SK-N-SH (cell line): Measurements from ENCODE around the gene PIK3R1. TPM values are rescaled to one million over a fixed set of nuclear protein-coding genes. Genes with fewer than 3 reads are reported as not detected.

Experiments used
- CTCF ChIA-PET: fragments of 300-600, 350-600 bp; formaldehyde crosslinking; extraction: SDS; loops from one replicate; lab custom pipeline; 2021; lab: Yijun Ruan, JAX
- POLR2A ChIA-PET: fragments of 350-600 bp; sonication (Branson Sonifier 250); formaldehyde crosslinking; extraction: SDS; loops from one replicate; lab custom pipeline; 2020; ENCODE audit warnings: antibody characterized with exemption, inconsistent platforms; lab: Yijun Ruan, JAX
- DNase-seq: peaks from one replicate; pipeline ENCODE4 v3.0.0; 2012
- H2AFZ ChIP-seq: fragments of 200-600 bp; sonication (generic); 2 replicates; pipeline ENCODE4 v1.8.1; 2016; ENCODE audit warnings: antibody characterized with exemption, mild to moderate bottlenecking, low read depth
- H3F3A ChIP-seq: fragments of 200-600 bp; sonication (generic); replicated peaks from 2 replicates; pipeline ENCODE3; 2016; ENCODE audit warnings: antibody characterized with exemption, mild to moderate bottlenecking; ENCODE audit not compliant: insufficient read depth
- H3K27ac ChIP-seq, 2 experiments: fragments of 200-500 bp in 1 of 2; fragments of 200-600 bp in 1 of 2; sonication (Bioruptor generic) in 1 of 2; sonication (generic), shearing (Covaris generic) in 1 of 2; 2 replicates each; pipeline versions ENCODE4 v1.5.1 to v1.6.1; 2014 to 2016; ENCODE audit warnings: low read depth in 2 of 2, inconsistent platforms in 1 of 2, low read length in 1 of 2, mild to moderate bottlenecking in 1 of 2, mixed read lengths in 1 of 2
- H3K27me3 ChIP-seq: fragments of 200-600 bp; sonication (generic), shearing (Covaris generic); 2 replicates; pipeline ENCODE4 v1.6.1; 2016; ENCODE audit warnings: mixed run types; ENCODE audit not compliant: insufficient read depth
- H3K36me3 ChIP-seq, 2 experiments: fragments of 200-500 bp in 1 of 2; fragments of 200-600 bp in 1 of 2; sonication (Bioruptor generic) in 1 of 2; sonication (generic) in 1 of 2; replicated peaks in 1 of 2; 2 replicates each; pipeline versions ENCODE3 to v1.5.1; 2014 to 2016; ENCODE audit warnings: low read length in 1 of 2, mild to moderate bottlenecking in 1 of 2; ENCODE audit not compliant: insufficient read depth in 2 of 2, control insufficient read depth in 1 of 2
- H3K4me1 ChIP-seq, 2 experiments: fragments of 200-500 bp in 1 of 2; fragments of 200-600 bp in 1 of 2; sonication (Bioruptor generic) in 1 of 2; sonication (generic), shearing (Covaris generic) in 1 of 2; 2 replicates each; pipeline versions ENCODE4 v1.5.1 to v1.6.1; 2014 to 2016; ENCODE audit warnings: low read depth in 1 of 2, low read length in 1 of 2, mixed run types in 1 of 2; ENCODE audit not compliant: insufficient read depth in 2 of 2, control insufficient read depth in 1 of 2
- H3K4me2 ChIP-seq: fragments of 200-600 bp; sonication (generic), shearing (Covaris generic); 2 replicates; pipeline ENCODE4 v1.6.1; 2017; ENCODE audit warnings: mixed run types
- H3K4me3 ChIP-seq, 2 experiments: fragments of 200-500 bp in 1 of 2; fragments of 200-600 bp in 1 of 2; sonication (Bioruptor generic) in 1 of 2; sonication (generic), shearing (Covaris generic) in 1 of 2; 2 replicates each; pipeline versions ENCODE4 v1.5.1 to v1.8.1; 2014 to 2016; ENCODE audit warnings: low read depth in 2 of 2, inconsistent platforms in 1 of 2, low read length in 1 of 2, mild to moderate bottlenecking in 1 of 2, mixed read lengths in 1 of 2, moderate library complexity in 1 of 2
- H3K79me2 ChIP-seq: fragments of 200-600 bp; sonication (generic); 2 replicates; pipeline ENCODE4 v1.8.1; 2017; ENCODE audit warnings: mild to moderate bottlenecking; ENCODE audit not compliant: insufficient read depth
- H3K9ac ChIP-seq: fragments of 200-600 bp; sonication (generic); 2 replicates; pipeline ENCODE4 v1.6.1; 2017; ENCODE audit warnings: mixed run types
- H3K9me2 ChIP-seq: fragments of 200-600 bp; sonication (generic); 2 replicates; pipeline ENCODE4 v1.6.1; 2017; ENCODE audit warnings: mixed run types
- H3K9me3 ChIP-seq: fragments of 200-600 bp; sonication (generic); 2 replicates; pipeline ENCODE4 v1.6.1; 2017; ENCODE audit warnings: mixed run types, mild to moderate bottlenecking, moderate library complexity
- H4K20me1 ChIP-seq: fragments of 200-600 bp; sonication (generic); 2 replicates; pipeline ENCODE4 v1.6.1; 2017; ENCODE audit warnings: mild to moderate bottlenecking, mixed run types; ENCODE audit not compliant: insufficient read depth
- EP300 ChIP-seq, 2 experiments: IDR thresholded peaks; 2 replicates each; pipeline versions ENCODE4 v1.4.0 to v1.6.1; 2012; ENCODE audit warnings: borderline replicate concordance in 1 of 2, low read depth in 1 of 2, low read length in 1 of 2
- EZH2phosphoT487 ChIP-seq: fragments of 200-600 bp; sonication (generic); IDR thresholded peaks from 2 replicates; pipeline ENCODE4 v1.6.1; 2017; ENCODE audit warnings: low read depth, mixed run types, mild to moderate bottlenecking, antibody characterized with exemption, moderate library complexity, borderline replicate concordance
- FOSL2 ChIP-seq: IDR thresholded peaks from 2 replicates; pipeline ENCODE4 v1.4.0; 2012; ENCODE audit warnings: low read depth, mild to moderate bottlenecking, moderate library complexity, borderline replicate concordance
- FOXJ3 ChIP-seq: sonication (generic); formaldehyde crosslinking; IDR thresholded peaks from 2 replicates; pipeline ENCODE4 v1.5.1; 2020; ENCODE audit warnings: mild to moderate bottlenecking, missing genetic modification reagents
- FOXM1 ChIP-seq: IDR thresholded peaks from 2 replicates; pipeline ENCODE4 v1.4.0; 2012; ENCODE audit warnings: low read depth, mild to moderate bottlenecking
- GABPA ChIP-seq: IDR thresholded peaks from 2 replicates; pipeline ENCODE4 v1.4.0; 2012; ENCODE audit warnings: low read depth, mild to moderate bottlenecking
- GATA2 ChIP-seq: sonication (generic); formaldehyde crosslinking; IDR thresholded peaks from 2 replicates; pipeline ENCODE4 v1.5.0; 2020; ENCODE audit warnings: mild to moderate bottlenecking, missing genetic modification reagents
- IRF3 ChIP-seq: fragments of 150-350 bp; IDR thresholded peaks from 2 replicates; pipeline ENCODE4 v1.6.1; 2016; ENCODE audit warnings: mild to moderate bottlenecking, low read depth, low read length
- JUND ChIP-seq: IDR thresholded peaks from 2 replicates; pipeline ENCODE4 v1.4.0; 2012
- MEF2A ChIP-seq: IDR thresholded peaks from 2 replicates; pipeline ENCODE4 v1.4.0; 2012; ENCODE audit warnings: low read depth, borderline replicate concordance
- MXI1 ChIP-seq: IDR thresholded peaks from 2 replicates; pipeline ENCODE4 v1.6.1; 2012; ENCODE audit warnings: mild to moderate bottlenecking, low read depth, low read length, improper control_type of control experiment
- NFIC ChIP-seq: IDR thresholded peaks from 2 replicates; pipeline ENCODE4 v1.4.0; 2012; ENCODE audit warnings: borderline replicate concordance
- PBX3 ChIP-seq: IDR thresholded peaks from 2 replicates; pipeline ENCODE4; 2012
- POLR2AphosphoS5 ChIP-seq: IDR thresholded peaks from 2 replicates; pipeline ENCODE4 v1.6.1; 2012; ENCODE audit warnings: low read depth, low read length
- RAD21 ChIP-seq: IDR thresholded peaks from 2 replicates; pipeline ENCODE4 v1.6.1; 2012; ENCODE audit warnings: mild to moderate bottlenecking, low read length
- RCOR1 ChIP-seq: fragments of 150-350 bp; IDR thresholded peaks from 2 replicates; pipeline ENCODE4 v1.6.1; 2017; ENCODE audit warnings: antibody characterized with exemption, low read length
- RXRA ChIP-seq: IDR thresholded peaks from 2 replicates; pipeline ENCODE4 v1.4.0; 2012; ENCODE audit warnings: low read depth, mild to moderate bottlenecking, borderline replicate concordance
- SIN3A ChIP-seq: IDR thresholded peaks from 2 replicates; pipeline ENCODE4 v1.6.1; 2012; ENCODE audit warnings: low read depth, mild to moderate bottlenecking, low read length, moderate library complexity, borderline replicate concordance
- TCF12 ChIP-seq: IDR thresholded peaks from 2 replicates; pipeline ENCODE4 v1.4.0; 2012
- USF2 ChIP-seq: fragments of 150-350 bp; IDR thresholded peaks from 2 replicates; pipeline ENCODE4 v1.6.1; 2017; ENCODE audit warnings: antibody characterized with exemption, low read length, low read depth, borderline replicate concordance
- WGBS: methylation state at CpG from one replicate; pipeline ENCODE4 v1.1.6; 2017; ENCODE audit warnings: low lambda C conversion rate; 5-methylcytosine and 5-hydroxymethylcytosine counted together
- polyA plus RNA-seq, 3 experiments: library from polyadenylated mRNA; depleted of rRNA; stranded (reverse); fragments of >200 nt; gene quantifications; 2 replicates each; pipeline ENCODE4 v1.2.3, GENCODE V29; 2012

Gene PIK3R1
- polyA plus RNA-seq, 1 of the 3 experiments (the other 2 are of a cell fraction) = 2.0 TPM

- TF ChIP-seq PBX3 = peak; percentile 21; the same call in 1 of the 2 replicates
- TF ChIP-seq POLR2AphosphoS5 = no peak
- no peak for TF ChIP-seq MXI1
- TF ChIP-seq FOSL2 = no peak
- no peak for TF ChIP-seq RXRA
- no peak for TF ChIP-seq SIN3A
- TF ChIP-seq EP300 (IDR thresholded peaks at IDR 0.05; ENCODE audit: borderline replicate concordance in 1 of 2, low read depth in 1 of 2, low read length in 1 of 2) = peak in 1 of 2 experiments; percentile 87; a peak in 3 of 4 replicates
- no peak for TF ChIP-seq FOXJ3 (CRISPR knock-in tag)
- TF ChIP-seq JUND = no peak
- no peak for TF ChIP-seq NFIC
- no peak for TF ChIP-seq EZH2phosphoT487
- no peak for TF ChIP-seq MEF2A
- peak; percentile 53; the same call in 1 of the 2 replicates for TF ChIP-seq RCOR1
Observed at GRCh38 chr5:68273717-68274409, 58.3 kb downstream of the PIK3R1 start (continued).

- CTCF ChIA-PET = interaction anchor here (0.6 to 2.0 kb wide), 3 partner anchors 11 to 1119 kb away, joined by 3 to 12 read pairs (median 3); no protein-coding TSS in a partner anchor
- Histone ChIP-seq H3K79me2 (peaks cover 3% of the 10 kb centered on the region; the same call in 1 of the 2 replicates), H3F3A (no peaks in the 10 kb centered on the region), H2AFZ (no peak overlapping the region), H3K4me3 (no peak overlapping the region), H3K9me2 (no peaks in the 10 kb centered on the region), H4K20me1 (peaks cover 7% of the 10 kb centered on the region; the same call in 1 of the 2 replicates), H3K9ac (no peak overlapping the region), H3K9me3 (no peaks in the 10 kb centered on the region), H3K27ac (peak overlapping the region in 1 of 2 experiments; percentile 80; a peak in 2 of 4 replicates), H3K36me3 (peaks cover 12 to 38% of the 10 kb centered on the region in 2 experiments), H3K4me1 (peaks cover 6 to 22% of the 10 kb centered on the region in 2 experiments; a peak in 3 of 4 replicates), H3K4me2 (no peak overlapping the region)
- no peak for DNase-seq
- POLR2A ChIA-PET = no interaction called here
- whole genome bisulfite sequencing = 95% methylated on average over 9 of the region's 9 CpGs
- no peak for TF ChIP-seq FOXM1
- TF ChIP-seq EZH2phosphoT487 = no peak
- no peak for TF ChIP-seq TCF12
- no peak for TF ChIP-seq IRF3
- TF ChIP-seq USF2 = no peak
- no peak for TF ChIP-seq PBX3
- TF ChIP-seq GATA2 = no peak
- TF ChIP-seq RAD21 = no peak
- TF ChIP-seq GABPA = no peak
- no peak for TF ChIP-seq NFIC
- no peak for TF ChIP-seq MEF2A
- TF ChIP-seq JUND = no peak
- no peak for TF ChIP-seq POLR2AphosphoS5
- TF ChIP-seq, all 33 proteins: peak for 0
- no peaks in the 10 kb centered on the region for H3K27me3 ChIP-seq
Observed at GRCh38 chr5:68274847-68275651, 59.5 kb downstream of the PIK3R1 start.
